HEK293 (cell line): ENCODE measurements around the gene LMAN1L.

Experiments
- CTCF ChIP-seq: fragments of 450-650 bp; formaldehyde crosslinking; IDR thresholded peaks from 2 replicates; pipeline ENCODE4 v1.5.1; 2016; ENCODE audit warnings: missing biosample characterization, missing genetic modification characterization
- ZNF292 ChIP-seq: fragments of 450-650 bp; formaldehyde crosslinking; IDR thresholded peaks from 2 replicates; pipeline ENCODE4 v1.5.1; 2016; ENCODE audit warnings: low read depth, missing biosample characterization, missing genetic modification characterization, borderline replicate concordance

DNA sequence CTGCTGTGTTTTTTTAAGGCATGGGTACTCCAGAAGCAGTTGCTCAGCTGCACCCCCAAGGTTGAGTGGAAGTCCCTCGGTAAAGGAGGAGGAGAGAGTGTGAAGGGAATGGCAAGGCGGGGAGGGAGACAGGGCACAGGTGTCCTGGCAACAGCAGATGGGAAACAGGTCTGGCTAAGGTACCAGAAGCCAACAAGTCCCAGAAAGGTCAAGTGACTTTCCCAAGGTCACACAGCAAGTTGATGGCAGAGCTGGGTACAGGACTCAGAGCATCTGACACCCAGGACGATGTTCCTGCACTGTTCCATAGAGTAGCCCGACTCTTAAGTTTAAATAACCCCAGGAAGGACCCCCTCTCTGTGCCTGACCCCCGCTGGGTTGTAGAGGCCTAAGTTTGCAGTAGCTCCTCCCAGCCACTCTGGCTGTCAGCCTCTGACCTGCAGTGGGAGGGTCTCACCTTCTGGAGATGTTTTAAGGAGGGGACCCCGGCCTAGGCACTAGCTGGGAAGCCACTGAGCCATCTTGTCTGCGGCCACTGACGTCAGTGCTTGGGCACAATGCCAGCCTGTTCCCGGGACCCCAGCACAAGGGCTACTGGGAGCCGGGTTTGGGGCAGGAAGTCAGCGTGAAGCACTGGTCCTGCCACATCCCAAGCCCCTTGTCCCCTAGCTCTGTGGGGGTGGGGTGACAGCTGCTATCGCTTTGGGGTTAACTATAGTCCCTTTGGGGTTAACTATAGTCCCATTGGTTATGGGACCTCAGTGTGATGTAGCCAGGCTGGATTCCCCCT, 20.2 kb upstream of the LMAN1L start:
- TF ChIP-seq ZNF292 (tag by site-specific recombination) (no peak), CTCF (tag by site-specific recombination) (no peak)
